Endothelial cell of umbilical vein (primary cell): ENCODE data around the gene UBXN6. TPM values are rescaled to one million over a fixed set of nuclear protein-coding genes. Genes with fewer than 3 reads are reported as not detected.

Experiments
- BruUV-seq: library from RNA; stranded (reverse); fragments of 400-500 nt; replicated peaks from 2 replicates; lab custom pipeline; 2021; lab: Mats Ljungman, UMichigan
- CTCF ChIA-PET: fragments of 300-600, 350-600 bp; sonication (Branson Sonifier 250); formaldehyde crosslinking; loops from one replicate; lab custom pipeline; 2021; ENCODE audit warnings: antibody characterized with exemption, inconsistent platforms; lab: Charles Lee
- POLR2A ChIA-PET: fragments of 300-600, 350-600 bp; sonication (Branson Sonifier 250); formaldehyde crosslinking; loops from one replicate; lab custom pipeline; 2021; ENCODE audit warnings: antibody characterized with exemption, inconsistent platforms; lab: Charles Lee
- DNase-seq: peaks from one replicate; pipeline ENCODE4 v3.0.0-alpha.2; 2011; ENCODE audit warnings: low read depth, low spot score
- FAIRE-seq: peaks from 2 replicates; lab custom pipeline; 2011; peaks lifted over from hg19 to GRCh38; lab: Jason Lieb, UNC
- H2AFZ ChIP-seq: 2 replicates; pipeline ENCODE4 v1.6.0; 2012; ENCODE audit warnings: low read depth, low read length, control low read depth, inconsistent platforms
- H3K27ac ChIP-seq: 2 replicates; pipeline ENCODE4 v1.5.1; 2011; ENCODE audit warnings: low read depth, mild to moderate bottlenecking, control low read depth, low read length, moderate library complexity; ENCODE audit not compliant: insufficient read depth
- H3K27me3 ChIP-seq, 2 experiments: 2 replicates each; pipeline versions ENCODE4 v1.6.0 to v1.6.1; 2011; ENCODE audit warnings: low read length in 2 of 2, mixed read lengths in 1 of 2; ENCODE audit not compliant: control insufficient read depth in 2 of 2, insufficient read depth in 2 of 2
- H3K36me3 ChIP-seq, 2 experiments: 2 replicates in 1 of 2; 3 replicates in 1 of 2; pipeline ENCODE4 v1.5.1; 2011; ENCODE audit warnings: low read length in 2 of 2, mild to moderate bottlenecking in 1 of 2, moderate library complexity in 1 of 2; ENCODE audit not compliant: control insufficient read depth in 2 of 2, insufficient read depth in 2 of 2; ENCODE audit errors: extremely low read depth in 1 of 2
- H3K4me1 ChIP-seq: 3 replicates; pipeline ENCODE4 v1.5.1; 2011; ENCODE audit warnings: mild to moderate bottlenecking, low read length; ENCODE audit not compliant: control insufficient read depth, insufficient read depth; ENCODE audit errors: extremely low read depth
- H3K4me2 ChIP-seq: 2 replicates; pipeline ENCODE4 v1.6.1; 2011; ENCODE audit warnings: low read length, control low read depth, mixed read lengths; ENCODE audit not compliant: insufficient read depth
- H3K4me3 ChIP-seq, 3 experiments: fragments of 200-600 bp in 1 of 3; sonication (generic), shearing (Covaris generic) in 1 of 3; replicated peaks in 1 of 3; 2 replicates each; pipeline ENCODE4 v1.5.1; 2011 to 2016; ENCODE audit warnings: control low read depth in 3 of 3, low read length in 3 of 3, mild to moderate bottlenecking in 2 of 3, inconsistent platforms in 1 of 3, low read depth in 1 of 3, moderate library complexity in 1 of 3; ENCODE audit not compliant: insufficient read depth in 1 of 3
- H3K79me2 ChIP-seq: 2 replicates; pipeline ENCODE4 v1.6.0; 2012; ENCODE audit warnings: low read length, inconsistent platforms; ENCODE audit not compliant: control insufficient read depth, insufficient read depth
- H3K9ac ChIP-seq: replicated peaks from 2 replicates; pipeline ENCODE3; 2011; ENCODE audit warnings: low read length, control low read depth; ENCODE audit not compliant: insufficient read depth; ENCODE audit errors: extremely low read depth
- H3K9me1 ChIP-seq: replicated peaks from 3 replicates; pipeline ENCODE4 v1.6.0; 2011; ENCODE audit warnings: mild to moderate bottlenecking, low read length; ENCODE audit not compliant: control insufficient read depth, insufficient read depth; ENCODE audit errors: extremely low read depth
- H3K9me3 ChIP-seq: replicated peaks from 2 replicates; pipeline ENCODE4 v1.5.1; 2012; ENCODE audit warnings: low read length, inconsistent platforms; ENCODE audit not compliant: control insufficient read depth, insufficient read depth
- H4K20me1 ChIP-seq: replicated peaks from 2 replicates; pipeline ENCODE3; 2011; ENCODE audit warnings: mild to moderate bottlenecking, low read length; ENCODE audit not compliant: control insufficient read depth, insufficient read depth; ENCODE audit errors: extremely low read depth
- EZH2 ChIP-seq: IDR thresholded peaks from 2 replicates; pipeline ENCODE4 v1.6.1; 2012; ENCODE audit warnings: borderline replicate concordance, low read depth, mild to moderate bottlenecking, moderate library complexity, low read length, inconsistent platforms; ENCODE audit not compliant: severe bottlenecking
- FOS ChIP-seq: IDR thresholded peaks from 2 replicates; pipeline ENCODE4 v1.6.1; 2011; ENCODE audit warnings: mild to moderate bottlenecking, low read length, moderate library complexity, borderline replicate concordance; ENCODE audit not compliant: insufficient read depth
- GATA2 ChIP-seq: IDR thresholded peaks from 2 replicates; pipeline ENCODE4 v1.7.0; 2011; ENCODE audit warnings: low read depth, mild to moderate bottlenecking, moderate library complexity, mixed read lengths, low read length; ENCODE audit not compliant: insufficient read length, insufficient read depth
- JUN ChIP-seq: IDR thresholded peaks from 2 replicates; pipeline ENCODE4 v1.6.1; 2011; ENCODE audit warnings: borderline replicate concordance, low read depth; ENCODE audit not compliant: insufficient read length, insufficient read depth
- MYC ChIP-seq: IDR thresholded peaks from one replicate; pipeline ENCODE4 v1.6.1; 2011; ENCODE audit warnings: mild to moderate bottlenecking, low read depth, low read length
- POLR2A ChIP-seq: IDR thresholded peaks from 2 replicates; pipeline ENCODE4 v1.6.1; 2012; ENCODE audit warnings: low read depth, mild to moderate bottlenecking, control low read depth, low read length
- POLR2AphosphoS5 ChIP-seq: IDR thresholded peaks from 2 replicates; pipeline ENCODE4 v1.6.1; 2012; ENCODE audit warnings: low read depth, mild to moderate bottlenecking, control low read depth, low read length, moderate library complexity; ENCODE audit not compliant: insufficient read depth
- dilution Hi-C: fragments of 300-500 bp; cut with MboI; formaldehyde crosslinking; loops from one replicate; pipeline ENCODE4 v1.15.0; 2019; ENCODE audit warnings: low sequenced_read_pairs; ENCODE audit not compliant: extremely low pct_ligation_motif_present
- intact Hi-C: fragments of 100-400 bp; cut with micrococcal nuclease; formaldehyde crosslinking; loops from one replicate; pipeline ENCODE4 v1.10.0; 2022
- polyA plus RNA-seq, 4 experiments: library from polyadenylated mRNA; depleted of rRNA in 3 of 4; stranded (reverse) in 3 of 4; unstranded in 1 of 4; fragments of >200 nt; gene quantifications; 2 replicates each; pipeline versions ENCODE4 v1.2.1 to v1.2.3, GENCODE V29; 2011 to 2012; ENCODE audit warnings: missing spikeins in 1 of 4
- total RNA-seq: library from RNA; stranded (reverse); gene quantifications from 2 replicates; pipeline ENCODE4 v1.2.3, GENCODE V29; 2021
- TF ChIP-seq, protein P1 (sequence below): IDR thresholded peaks from 2 replicates; pipeline ENCODE4 v1.6.1; 2011; ENCODE audit not compliant: insufficient read depth, insufficient read length
- TF ChIP-seq, protein P2 (sequence below), 2 donors: IDR thresholded peaks; 1 replicate in 1 of 2; 2 replicates in 1 of 2; pipeline ENCODE4 v1.5.1; 2011; ENCODE audit warnings: low read length in 2 of 2, mild to moderate bottlenecking in 2 of 2, moderate library complexity in 2 of 2, control low read depth in 1 of 2, inconsistent platforms in 1 of 2, low read depth in 1 of 2; ENCODE audit not compliant: insufficient read depth in 1 of 2; ENCODE audit errors: extremely low read depth in 1 of 2

Gene UBXN6
- total and polyA plus RNA-seq, 2 donors (not counting 3 experiments of a cell fraction or from before 2014, with no cell fraction given) = 78.5 to 93.7 TPM

DNA sequence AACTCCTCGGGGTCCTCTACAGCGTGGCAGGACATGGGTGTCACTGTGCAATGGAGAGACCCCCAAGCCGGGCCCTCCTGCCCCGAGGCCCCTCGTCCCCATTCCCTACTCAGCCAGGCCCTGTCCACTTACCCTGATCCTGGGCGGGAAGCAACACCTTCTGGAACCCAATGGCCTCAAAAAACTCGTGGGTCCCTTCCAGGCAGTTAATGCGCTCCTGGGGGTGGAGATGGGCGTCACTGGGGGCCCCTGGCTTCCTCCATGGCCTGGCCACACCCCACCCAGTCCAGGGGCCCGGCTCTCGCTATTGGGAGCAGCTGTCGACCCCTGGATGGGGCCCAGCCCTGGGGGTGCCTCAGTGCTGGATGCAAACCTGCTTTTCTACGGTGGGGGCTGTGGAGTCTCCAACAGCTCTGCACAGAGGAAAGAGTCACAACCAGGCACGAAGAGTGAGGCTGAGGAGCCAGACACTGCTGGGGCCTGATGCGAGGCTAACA, 10.8 kb downstream of the UBXN6 start:
- peaks cover 10 to 50% of the 10 kb centered on the region in 2 experiments for H3K36me3 ChIP-seq
- FAIRE-seq = no peak

More for the DNA sequence above, 10.8 kb downstream of the UBXN6 start:
- TF ChIP-seq POLR2A (no peak), MYC (no peak), FOS (no peak), GATA2 (no peak), JUN (no peak), EZH2 (no peak), POLR2AphosphoS5 (no peak)
- TF ChIP-seq, protein P1, sequence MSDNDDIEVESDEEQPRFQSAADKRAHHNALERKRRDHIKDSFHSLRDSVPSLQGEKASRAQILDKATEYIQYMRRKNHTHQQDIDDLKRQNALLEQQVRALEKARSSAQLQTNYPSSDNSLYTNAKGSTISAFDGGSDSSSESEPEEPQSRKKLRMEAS = no peak
- TF ChIP-seq, protein P2, sequence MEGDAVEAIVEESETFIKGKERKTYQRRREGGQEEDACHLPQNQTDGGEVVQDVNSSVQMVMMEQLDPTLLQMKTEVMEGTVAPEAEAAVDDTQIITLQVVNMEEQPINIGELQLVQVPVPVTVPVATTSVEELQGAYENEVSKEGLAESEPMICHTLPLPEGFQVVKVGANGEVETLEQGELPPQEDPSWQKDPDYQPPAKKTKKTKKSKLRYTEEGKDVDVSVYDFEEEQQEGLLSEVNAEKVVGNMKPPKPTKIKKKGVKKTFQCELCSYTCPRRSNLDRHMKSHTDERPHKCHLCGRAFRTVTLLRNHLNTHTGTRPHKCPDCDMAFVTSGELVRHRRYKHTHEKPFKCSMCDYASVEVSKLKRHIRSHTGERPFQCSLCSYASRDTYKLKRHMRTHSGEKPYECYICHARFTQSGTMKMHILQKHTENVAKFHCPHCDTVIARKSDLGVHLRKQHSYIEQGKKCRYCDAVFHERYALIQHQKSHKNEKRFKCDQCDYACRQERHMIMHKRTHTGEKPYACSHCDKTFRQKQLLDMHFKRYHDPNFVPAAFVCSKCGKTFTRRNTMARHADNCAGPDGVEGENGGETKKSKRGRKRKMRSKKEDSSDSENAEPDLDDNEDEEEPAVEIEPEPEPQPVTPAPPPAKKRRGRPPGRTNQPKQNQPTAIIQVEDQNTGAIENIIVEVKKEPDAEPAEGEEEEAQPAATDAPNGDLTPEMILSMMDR (IDR thresholded peaks at IDR 0.05; ENCODE audit: extremely low read depth in 1 of 2, insufficient read depth in 1 of 2, low read depth in 1 of 2, low read length in 2 of 2) = no peak
- no peak overlapping the region for H3K4me2 ChIP-seq
- intact Hi-C loops (no loop called here), dilution Hi-C loops (no loop called here)
- H3K79me2 ChIP-seq = no peaks in the 10 kb centered on the region
- no peak overlapping the region for H3K27ac ChIP-seq
- no peaks in the 10 kb centered on the region for H3K9me1 ChIP-seq
- no peaks in the 10 kb centered on the region for H3K4me1 ChIP-seq
- no peak for DNase-seq
- no peak overlapping the region for H3K9ac ChIP-seq
- no peaks in the 10 kb centered on the region for H3K27me3 ChIP-seq
- no peak overlapping the region for H3K4me3 ChIP-seq
- ChIA-PET CTCF (interaction anchor here (2.1 kb wide), 1 partner anchor 10 kb away, joined by 5 read pairs; no protein-coding TSS in a partner anchor), POLR2A (no interaction called here)
- BruUV-seq = no TSS peak
- no peak overlapping the region for H2AFZ ChIP-seq
- no peaks in the 10 kb centered on the region for H4K20me1 ChIP-seq
- H3K9me3 ChIP-seq = no peaks in the 10 kb centered on the region
